GM19468 (cell line): Measurements from ENCODE around the gene MACF1.

Source experiments
- ATAC-seq: cut with Tn5 transposase; IDR thresholded peaks from one replicate; pipeline ENCODE4 v1.9.1; 2021; ENCODE audit warnings: mild to moderate bottlenecking, moderate library complexity, moderate number of reproducible peaks; ENCODE audit not compliant: unreplicated experiment; ENCODE audit errors: extremely low read depth

MACF1 gene

DNA sequence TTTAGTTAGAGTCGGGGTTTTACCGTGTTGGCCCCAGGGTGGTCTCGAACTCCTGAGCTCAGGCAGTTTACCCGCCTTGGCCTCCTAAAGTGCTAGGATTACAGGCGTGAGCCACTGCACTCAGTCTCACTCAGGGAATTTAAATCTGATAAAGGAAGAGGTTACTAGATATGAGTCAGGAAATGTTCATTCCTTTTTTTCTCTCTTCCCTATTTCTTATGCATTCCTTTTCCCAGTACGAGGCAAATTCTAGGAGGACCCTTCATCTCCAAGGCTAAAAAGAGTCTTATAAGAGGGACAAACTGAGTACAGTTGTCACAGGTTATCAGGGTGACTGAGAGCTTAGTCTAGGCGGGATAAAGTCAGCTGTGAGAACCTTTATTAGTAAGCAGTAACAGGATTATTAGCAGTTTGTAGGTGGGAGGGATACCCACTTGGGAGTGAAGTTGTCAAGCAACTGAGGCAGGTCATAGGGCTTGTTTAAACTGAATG is 9.1 kb downstream of the MACF1 start:
- ATAC-seq, result no peak

DNA sequence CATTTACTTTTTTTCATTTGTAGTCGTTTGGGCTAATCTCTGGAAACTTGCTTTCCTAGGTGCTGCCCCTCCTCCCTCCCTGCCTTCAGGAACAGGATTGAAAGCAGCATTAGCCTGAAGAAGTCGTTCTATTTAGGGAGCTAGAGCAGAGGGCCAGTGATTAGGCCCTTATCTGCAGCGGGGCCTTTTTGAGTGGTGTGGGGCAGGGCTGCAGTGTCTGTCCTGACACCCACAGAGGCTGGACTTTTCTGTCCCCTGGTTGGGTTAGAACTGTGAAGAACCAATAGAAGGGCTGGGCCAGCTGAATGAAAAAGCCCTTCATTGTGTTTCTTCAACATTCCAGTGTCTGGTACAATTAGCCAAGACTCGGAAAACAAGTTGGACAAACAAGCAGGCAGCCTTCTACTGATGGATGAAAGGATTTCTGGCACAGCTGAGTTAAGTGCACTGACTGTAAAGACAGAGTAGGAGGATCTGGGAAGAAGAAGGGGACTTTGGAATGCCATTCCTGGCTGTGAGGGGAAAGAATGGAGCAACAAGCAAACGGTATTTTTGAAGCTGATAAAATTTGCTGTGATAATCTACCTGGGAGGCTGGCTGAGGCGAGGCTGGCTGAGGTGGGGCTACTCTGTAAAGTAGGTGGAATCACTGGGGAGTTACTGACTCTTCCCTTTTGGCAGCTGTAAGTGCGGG is 9.7 kb downstream of the MACF1 start:
- no peak for ATAC-seq

DNA sequence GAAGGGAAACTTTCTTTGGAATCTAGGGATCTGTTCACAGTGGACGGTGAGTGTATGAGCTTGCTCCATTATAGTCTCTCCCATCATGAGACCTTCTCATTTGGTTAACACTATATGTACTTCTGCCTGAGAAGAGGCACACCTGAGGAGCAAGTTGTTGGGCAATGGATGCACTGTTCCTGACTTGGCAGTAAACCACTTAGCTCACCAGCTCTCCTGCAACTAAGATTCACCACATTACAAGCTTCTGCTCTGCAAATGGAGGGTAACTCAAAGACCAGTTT is 10.2 kb downstream of the MACF1 start:
- no peak for ATAC-seq

- no peak for ATAC-seq
Observed at GRCh38 chr1:39214998-39215873, 10.7 kb downstream of the MACF1 start.

DNA sequence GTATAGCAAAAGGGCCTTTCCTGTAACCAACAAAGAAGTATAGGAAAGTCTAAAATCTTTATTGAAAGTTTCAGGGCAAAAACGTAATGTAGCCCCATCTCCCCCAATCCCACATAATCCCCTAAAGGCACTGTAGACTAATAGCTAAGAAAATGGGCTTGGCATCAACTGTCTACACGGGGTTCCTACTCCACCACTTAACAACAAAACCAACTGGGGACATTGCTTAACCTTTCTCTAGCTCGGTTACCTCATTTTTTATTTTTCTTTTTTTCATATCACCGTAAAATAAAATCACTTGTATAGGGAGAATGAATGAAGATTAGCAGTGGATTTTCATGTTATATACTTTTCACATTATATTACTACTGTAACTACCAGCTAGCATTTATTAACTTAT is 12.3 kb downstream of the MACF1 start:
- ATAC-seq, result no peak

- no peak for ATAC-seq
Observed at GRCh38 chr1:39220891-39221870, 16.7 kb downstream of the MACF1 start.

- no peak for ATAC-seq
Observed at GRCh38 chr1:39224295-39224829, 19.9 kb downstream of the MACF1 start.

- no peak for ATAC-seq
Observed at GRCh38 chr1:39226836-39227235, 22.3 kb downstream of the MACF1 start.

DNA sequence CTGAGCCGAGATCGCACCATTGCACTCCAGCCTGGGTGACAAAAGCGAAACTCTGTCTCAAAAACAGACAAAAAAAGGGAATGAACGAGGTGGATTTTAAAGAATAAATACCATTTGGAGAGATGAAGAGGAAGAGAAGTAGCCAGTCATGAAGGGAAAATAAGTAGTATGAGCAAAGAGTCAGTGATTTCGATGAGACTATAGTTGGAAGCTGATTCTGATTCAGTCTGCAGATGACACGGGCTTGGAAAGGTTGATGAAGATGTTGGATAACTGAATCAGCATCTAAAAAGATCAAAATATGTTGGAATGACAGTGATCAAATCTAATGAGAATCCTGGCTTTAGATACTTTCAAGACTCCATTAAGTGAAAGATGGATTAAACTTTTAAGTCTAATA is 23.8 kb downstream of the MACF1 start:
- ATAC-seq, result no peak

DNA sequence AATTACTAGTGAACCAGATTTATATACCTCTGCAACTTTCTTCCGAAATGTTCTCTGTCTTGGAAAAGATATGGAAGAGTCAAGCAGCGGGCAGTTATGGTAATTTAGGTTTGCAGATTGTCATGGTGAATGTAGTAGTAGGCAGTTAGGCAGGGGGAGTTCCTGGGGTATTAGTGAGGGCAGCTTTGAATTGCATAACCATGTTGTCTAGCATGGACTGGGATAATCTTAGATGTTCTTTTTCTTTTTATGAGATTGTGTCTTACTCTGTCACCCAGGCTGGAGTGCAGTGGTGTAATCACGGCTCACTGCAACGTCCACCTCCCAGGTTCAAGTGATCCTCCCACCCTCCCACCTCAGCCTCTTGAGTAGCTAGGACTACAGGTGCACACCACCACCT is 25.0 kb downstream of the MACF1 start:
- ATAC-seq, result no peak

DNA sequence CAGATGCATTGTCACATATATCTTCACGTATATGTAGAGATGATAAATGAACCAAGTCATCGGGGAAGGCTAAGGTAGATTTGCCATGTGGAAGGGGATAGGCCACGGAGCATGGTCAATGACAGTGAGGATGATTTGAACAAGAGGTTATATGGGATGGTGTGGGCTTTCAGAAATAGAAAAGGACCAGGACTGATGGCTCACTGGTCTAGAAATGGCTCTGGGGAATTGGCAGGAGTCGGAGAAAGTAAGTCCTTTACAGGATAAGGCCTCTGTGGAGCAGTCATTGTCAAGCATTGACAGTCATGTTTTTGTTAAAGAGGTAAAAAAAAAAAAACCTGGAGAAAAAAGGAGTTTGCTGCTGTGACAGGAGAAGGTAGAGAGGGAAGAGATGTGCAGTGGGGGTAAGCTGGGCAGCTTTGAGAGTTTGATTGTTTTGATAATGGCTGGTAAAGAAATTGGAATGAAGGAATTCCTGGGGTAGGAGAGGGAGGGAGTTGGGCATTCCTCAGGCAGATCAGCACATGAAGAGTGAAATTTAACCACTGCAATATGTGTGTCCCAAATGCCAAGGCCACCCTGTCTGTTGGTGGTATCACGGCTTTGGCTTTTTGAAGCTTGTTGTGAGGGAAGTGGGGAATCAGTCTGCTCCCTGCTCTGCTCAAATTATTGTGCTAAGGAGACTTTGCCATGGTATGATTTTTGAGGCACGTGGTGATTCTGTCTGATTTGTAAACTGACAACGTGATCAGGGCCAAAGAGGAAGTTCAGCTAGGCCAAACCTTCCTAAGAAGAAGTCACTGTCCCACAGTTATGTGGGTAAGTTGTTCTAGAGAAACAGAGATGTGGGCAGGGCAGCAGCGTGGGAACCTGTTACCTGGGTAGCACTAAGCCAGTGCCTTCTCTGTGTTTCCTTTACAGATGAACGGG is 26.0 kb downstream of the MACF1 start:
- ATAC-seq, result no peak

DNA sequence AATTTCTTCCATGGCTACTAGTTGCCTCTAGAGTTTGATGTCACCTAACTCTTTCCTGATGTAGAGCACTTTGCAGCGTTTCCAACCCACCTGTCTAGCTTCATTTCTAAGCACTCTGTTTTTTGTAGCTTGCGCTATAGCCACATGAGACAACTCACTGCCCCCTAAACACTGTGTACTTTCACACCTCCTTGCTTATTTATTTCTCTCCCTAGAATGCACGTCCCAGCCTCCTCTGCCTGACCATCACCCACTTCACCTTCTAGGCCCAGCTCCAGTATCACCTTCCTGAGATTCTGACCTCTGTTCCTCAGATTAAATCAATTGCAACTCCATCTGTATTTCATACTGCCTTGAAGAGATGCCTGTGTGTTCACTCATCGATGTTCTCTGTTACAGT is 32.5 kb downstream of the MACF1 start:
- no peak for ATAC-seq

DNA sequence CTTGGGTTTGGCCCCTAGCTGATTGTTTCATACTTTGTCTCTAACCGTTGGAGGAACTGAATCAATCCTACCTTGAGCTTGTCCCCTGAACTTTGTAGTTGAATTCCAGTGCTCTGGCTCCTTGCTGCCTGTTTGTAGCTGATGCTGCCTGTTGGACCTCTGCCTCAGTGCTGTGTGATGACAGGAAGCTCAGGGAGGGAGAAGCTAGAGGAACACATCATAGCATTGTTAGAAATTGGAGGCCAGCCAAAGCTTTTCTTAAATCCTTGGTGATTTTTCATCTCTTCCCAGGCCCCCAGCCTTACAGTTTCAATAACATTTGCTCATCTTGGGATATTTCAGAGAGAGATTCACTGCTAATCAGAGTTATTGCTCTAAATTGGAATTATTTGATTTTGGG is 34.0 kb downstream of the MACF1 start:
- ATAC-seq, result no peak

DNA sequence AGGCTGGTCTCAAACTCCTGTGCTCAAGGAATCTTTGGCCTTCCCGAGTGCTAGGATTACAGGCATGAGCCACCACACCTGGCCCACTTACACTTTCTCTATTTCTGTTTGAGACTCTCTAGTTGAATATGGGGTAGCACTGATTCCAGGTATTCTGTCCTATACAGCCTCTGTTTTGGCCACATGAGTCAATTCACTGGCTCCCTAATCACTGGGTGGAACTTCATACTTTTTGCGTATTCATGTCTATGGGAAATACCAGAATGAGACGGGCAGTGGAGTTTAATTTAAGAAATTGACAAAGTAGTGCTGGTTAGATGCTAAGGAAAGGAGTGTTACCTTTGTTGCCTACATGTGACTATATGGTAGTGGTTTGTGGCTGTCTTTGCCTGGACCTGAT is 35.5 kb downstream of the MACF1 start:
- ATAC-seq, result no peak

- no peak for ATAC-seq
Observed at GRCh38 chr1:39243302-39243701, 38.8 kb downstream of the MACF1 start.

DNA sequence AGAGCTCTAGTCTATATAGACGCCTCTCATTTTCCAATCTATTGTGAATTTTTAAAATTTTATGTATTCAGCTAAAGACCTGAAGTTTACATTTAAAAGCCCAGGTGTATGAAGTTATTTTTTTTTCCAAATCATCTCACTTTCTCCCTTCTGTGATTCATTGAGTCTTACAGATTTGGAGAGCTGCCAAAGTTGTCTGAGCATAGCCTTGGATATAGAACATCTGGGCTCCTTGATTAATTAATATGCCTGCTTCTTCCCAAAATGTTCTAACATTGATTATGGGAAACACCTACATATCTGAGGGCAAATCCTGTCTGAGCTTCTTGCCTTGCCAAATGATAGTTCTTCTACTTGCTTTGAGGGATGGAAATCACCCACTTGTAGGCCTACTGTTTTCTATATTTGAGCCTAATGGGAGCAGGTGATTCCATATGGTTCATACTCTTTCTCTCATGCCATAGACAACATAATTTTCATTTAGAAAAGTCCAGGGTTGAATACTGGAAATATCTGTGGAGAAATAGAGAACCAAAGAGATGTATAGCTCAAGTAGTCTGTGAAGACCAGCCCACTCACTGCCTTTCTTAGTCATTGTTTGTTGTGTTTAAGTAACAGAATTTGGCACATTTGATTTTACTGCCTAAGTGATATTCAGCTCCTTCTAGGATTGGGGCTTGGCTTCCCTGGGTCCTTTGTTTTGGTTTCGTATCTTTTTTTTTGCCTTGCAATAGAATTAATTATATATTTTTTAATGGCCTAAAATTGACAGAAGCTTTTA is 46.2 kb downstream of the MACF1 start:
- no peak for ATAC-seq

- no peak for ATAC-seq
Observed at GRCh38 chr1:39255222-39255621, 50.7 kb downstream of the MACF1 start.

DNA sequence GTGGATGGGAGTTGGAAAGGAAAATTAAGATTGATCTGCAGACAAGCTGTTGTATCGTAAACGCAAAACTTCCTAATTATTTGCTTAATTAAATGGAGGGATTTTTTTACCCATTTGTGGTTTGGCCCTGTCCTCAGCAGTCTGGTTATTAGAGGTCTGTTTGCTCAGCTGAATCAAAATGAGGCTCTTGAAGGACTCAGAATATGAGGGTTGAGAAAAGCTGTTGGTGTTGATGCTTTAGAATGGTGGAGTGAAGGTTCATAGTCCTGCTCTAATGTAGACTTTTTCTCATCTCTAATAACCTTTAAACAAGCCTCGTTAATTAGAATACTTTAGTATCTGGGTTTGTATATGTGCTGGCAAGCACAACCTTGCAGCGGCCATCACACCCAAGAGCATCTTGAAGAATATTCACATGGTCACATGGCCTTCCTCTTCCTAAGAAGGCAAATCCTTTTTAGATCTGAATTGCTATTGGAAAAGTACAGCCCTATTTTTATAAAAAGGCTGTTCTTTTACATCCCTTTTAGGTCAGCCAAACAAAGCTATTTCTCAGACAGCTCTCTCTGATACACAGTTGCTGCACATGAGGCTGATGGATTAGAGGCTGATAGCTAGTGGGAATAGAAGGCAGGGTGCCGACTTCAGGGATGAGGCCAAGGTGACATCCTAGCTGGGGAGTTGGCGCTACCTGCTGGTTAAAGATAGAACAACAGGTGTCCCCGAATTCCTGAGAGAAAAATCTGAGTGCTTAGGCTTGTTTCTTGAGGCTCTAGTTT is 53.8 kb downstream of the MACF1 start:
- no peak for ATAC-seq
